Measurements from ENCODE around the gene MAML1.

- TF ChIP-seq TAF1 (IDR thresholded peaks at IDR 0.05; ENCODE audit: low read depth, low read length) (no peak), POLR2A (IDR thresholded peaks at IDR 0.05; ENCODE audit: low read depth, low read length) (no peak), POLR2AphosphoS5 (IDR thresholded peaks at IDR 0.05; ENCODE audit: low read depth, low read length) (no peak), SPI1 (IDR thresholded peaks at IDR 0.05; ENCODE audit: low read depth, low read length) (no peak)
Measured at GRCh38 chr5:179800071-179800695, 67.6 kb downstream of the MAML1 start.
